Astrocyte (in vitro differentiated cells and primary cell): Measurements from ENCODE around the gene KIAA0753. TPM values are rescaled to one million over a fixed set of nuclear protein-coding genes. Genes with fewer than 3 reads are reported as not detected.

ENCODE experiments used
- DNase-seq: peaks from one replicate; pipeline ENCODE4 v3.0.0-alpha.2; 2010; ENCODE audit warnings: low read depth
- FAIRE-seq: peaks from 2 replicates; lab custom pipeline; 2011; peaks lifted over from hg19 to GRCh38; lab: Jason Lieb, UNC
- H2AFZ ChIP-seq: 2 replicates; pipeline ENCODE4 v1.6.0; 2012; ENCODE audit warnings: low read depth, low read length, inconsistent platforms
- H3K27ac ChIP-seq: 2 replicates; pipeline ENCODE4 v1.5.1; 2011; ENCODE audit warnings: low read depth, low read length, inconsistent platforms
- H3K27me3 ChIP-seq: 2 replicates; pipeline ENCODE4 v1.6.0; 2011; ENCODE audit warnings: low read length, inconsistent platforms; ENCODE audit not compliant: insufficient read depth
- H3K36me3 ChIP-seq: 2 replicates; pipeline ENCODE4 v1.5.1; 2011; ENCODE audit warnings: low read length, inconsistent platforms; ENCODE audit not compliant: insufficient read depth
- H3K4me1 ChIP-seq: 2 replicates; pipeline ENCODE4 v1.5.1; 2011; ENCODE audit warnings: low read length, inconsistent platforms; ENCODE audit not compliant: insufficient read depth
- H3K4me2 ChIP-seq: 2 replicates; pipeline ENCODE4 v1.6.0; 2012; ENCODE audit warnings: low read length, inconsistent platforms
- H3K4me3 ChIP-seq: 2 replicates; pipeline ENCODE4 v1.5.1; 2011; ENCODE audit warnings: low read depth, mild to moderate bottlenecking, low read length, inconsistent platforms; ENCODE audit not compliant: insufficient read depth
- H3K79me2 ChIP-seq: 2 replicates; pipeline ENCODE4 v1.6.0; 2012; ENCODE audit warnings: mild to moderate bottlenecking, low read length, inconsistent platforms; ENCODE audit not compliant: insufficient read depth
- H3K9ac ChIP-seq: 2 replicates; pipeline ENCODE4 v1.6.0; 2012; ENCODE audit warnings: mild to moderate bottlenecking, low read length, inconsistent platforms
- H3K9me3 ChIP-seq: 2 replicates; pipeline ENCODE4 v1.5.1; 2012; ENCODE audit warnings: low read depth, mild to moderate bottlenecking, low read length, inconsistent platforms; ENCODE audit not compliant: insufficient read depth
- H4K20me1 ChIP-seq: 2 replicates; pipeline ENCODE4 v1.6.0; 2012; ENCODE audit warnings: low read length, inconsistent platforms; ENCODE audit not compliant: insufficient read depth
- H3K27ac Mint-ChIP-seq: one replicate; pipeline ENCODE4 v1.8.0; 2021; ENCODE audit warnings: mild to moderate bottlenecking, mixed read lengths; ENCODE audit not compliant: unreplicated experiment
- H3K27me3 Mint-ChIP-seq: one replicate; pipeline ENCODE4 v1.8.0; 2021; ENCODE audit warnings: low read depth, mixed read lengths; ENCODE audit not compliant: unreplicated experiment
- H3K36me3 Mint-ChIP-seq: one replicate; pipeline ENCODE4 v1.8.0; 2021; ENCODE audit warnings: low read depth, mixed read lengths; ENCODE audit not compliant: unreplicated experiment
- H3K4me1 Mint-ChIP-seq: one replicate; pipeline ENCODE4 v1.8.0; 2021; ENCODE audit warnings: low read depth, mixed read lengths; ENCODE audit not compliant: unreplicated experiment
- H3K4me3 Mint-ChIP-seq: one replicate; pipeline ENCODE4 v1.8.0; 2021; ENCODE audit warnings: mild to moderate bottlenecking, moderate library complexity, mixed read lengths; ENCODE audit not compliant: unreplicated experiment
- H3K9me3 Mint-ChIP-seq: one replicate; pipeline ENCODE4 v1.8.0; 2021; ENCODE audit warnings: mild to moderate bottlenecking, mixed read lengths; ENCODE audit not compliant: unreplicated experiment
- CTCF ChIP-seq: IDR thresholded peaks from 2 replicates; pipeline ENCODE4 v1.5.1; 2011; ENCODE audit warnings: low read depth, mild to moderate bottlenecking, inconsistent platforms, low read length, moderate library complexity; ENCODE audit not compliant: insufficient read depth
- EZH2 ChIP-seq: IDR thresholded peaks from 2 replicates; pipeline ENCODE4 v1.6.1; 2012; ENCODE audit warnings: mild to moderate bottlenecking, low read length, inconsistent platforms; ENCODE audit not compliant: insufficient read depth
- total RNA-seq: library from RNA; stranded (reverse); gene quantifications from 2 replicates; pipeline ENCODE4 v1.2.1, GENCODE V29; 2021

The KIAA0753 gene
- total RNA-seq, 1 donor from 2014 or later, result 25.4 TPM

GRCh38 chr17:6639014-6639585, 1.4 kb downstream of the KIAA0753 start:
- H3K36me3 ChIP-seq, result peaks cover 7% of the 10 kb centered on the region
- H3K4me3 Mint-ChIP-seq, result peak overlapping the region; percentile 97
- TF ChIP-seq CTCF, result no peak
- TF ChIP-seq EZH2, result no peak
- H2AFZ ChIP-seq, result no peak overlapping the region
- FAIRE-seq (no peak), DNase-seq (no peak)
- H3K79me2 ChIP-seq, result peaks cover 50% of the 10 kb centered on the region
- H3K36me3 Mint-ChIP-seq, result peaks cover 12% of the 10 kb centered on the region
- H3K4me1 Mint-ChIP-seq, result peaks cover 21% of the 10 kb centered on the region
- no peaks in the 10 kb centered on the region for H3K27me3 Mint-ChIP-seq
- H3K9ac ChIP-seq, result peak overlapping the region; percentile 81
- peaks cover 67% of the 10 kb centered on the region for H4K20me1 ChIP-seq
- peak overlapping the region; percentile 78 for H3K4me3 ChIP-seq
- H3K9me3 Mint-ChIP-seq, result no peaks in the 10 kb centered on the region
- H3K9me3 ChIP-seq, result no peaks in the 10 kb centered on the region
- H3K4me2 ChIP-seq, result peak overlapping the region; percentile 96
- no peak overlapping the region for H3K27ac ChIP-seq
- H3K4me1 ChIP-seq, result peaks cover 28% of the 10 kb centered on the region
- H3K27me3 ChIP-seq, result no peaks in the 10 kb centered on the region
- H3K27ac Mint-ChIP-seq, result peak overlapping the region; percentile 85

GRCh38 chr17:6638046-6638908, 2.2 kb downstream of the KIAA0753 start:
- Histone ChIP-seq H3K27me3 (no peaks in the 10 kb centered on the region), H3K4me1 (peaks cover 23% of the 10 kb centered on the region), H2AFZ (no peak overlapping the region), H3K9ac (peak overlapping the region; percentile 81), H4K20me1 (peaks cover 59% of the 10 kb centered on the region), H3K4me2 (peak overlapping the region; percentile 96), H3K4me3 (no peak overlapping the region), H3K36me3 (peaks cover 12% of the 10 kb centered on the region), H3K27ac (no peak overlapping the region), H3K9me3 (no peaks in the 10 kb centered on the region), H3K79me2 (peaks cover 51% of the 10 kb centered on the region)
- Mint-ChIP-seq H3K9me3 (no peaks in the 10 kb centered on the region), H3K4me1 (peaks cover 19% of the 10 kb centered on the region), H3K27ac (peak overlapping the region; percentile 41), H3K4me3 (peak overlapping the region; percentile 76), H3K27me3 (no peaks in the 10 kb centered on the region), H3K36me3 (peaks cover 14% of the 10 kb centered on the region)
- DNase-seq, result no peak
- TF ChIP-seq EZH2 (no peak), CTCF (no peak)
- no peak for FAIRE-seq

GRCh38 chr17:6637458-6637840, 3.1 kb downstream of the KIAA0753 start:
- peaks cover 53% of the 10 kb centered on the region for H3K79me2 ChIP-seq
- no peak for FAIRE-seq
- peaks cover 20% of the 10 kb centered on the region for H3K4me1 ChIP-seq

More at GRCh38 chr17:6637458-6637840, 3.1 kb downstream of the KIAA0753 start:
- Histone ChIP-seq H4K20me1 (peaks cover 51% of the 10 kb centered on the region), H3K9ac (no peak overlapping the region), H3K36me3 (peaks cover 15% of the 10 kb centered on the region), H2AFZ (no peak overlapping the region), H3K4me2 (no peak overlapping the region), H3K4me3 (no peak overlapping the region), H3K27ac (no peak overlapping the region), H3K9me3 (no peaks in the 10 kb centered on the region), H3K27me3 (no peaks in the 10 kb centered on the region)
- H3K4me1 Mint-ChIP-seq, result peaks cover 12% of the 10 kb centered on the region
- H3K36me3 Mint-ChIP-seq, result peaks cover 17% of the 10 kb centered on the region
- no peak overlapping the region for H3K27ac Mint-ChIP-seq
- TF ChIP-seq CTCF (no peak), EZH2 (no peak)
- DNase-seq, result no peak
- no peaks in the 10 kb centered on the region for H3K27me3 Mint-ChIP-seq
- H3K4me3 Mint-ChIP-seq, result peak overlapping the region; percentile 66
- no peaks in the 10 kb centered on the region for H3K9me3 Mint-ChIP-seq
